ENCODE measurements around the gene CAPZA1.
"Not testable (repeated sequence)": the region's sequence is repeated elsewhere in the genome, so short reads cannot be mapped to it uniquely, and the experiment has no call there.

The CAPZA1 gene

GRCh38 chr1:112640437-112640836 is 20.8 kb downstream of the CAPZA1 start:
- not testable (repeated sequence) for H3K27me3 ChIP-seq (ENCODE audit: control insufficient read depth in 5 of 5, insufficient read depth in 4 of 5, low read length in 5 of 5); H3K36me3 ChIP-seq (ENCODE audit: control insufficient read depth in 5 of 5, insufficient read depth in 5 of 5, low read length in 5 of 5); H3K9me3 ChIP-seq (ENCODE audit: control insufficient read depth in 5 of 5, low read length in 5 of 5); H3K9ac ChIP-seq (ENCODE audit: low read length in 5 of 5); H3K4me3 ChIP-seq (ENCODE audit: low read depth in 1 of 5, low read length in 5 of 5); H3K27ac ChIP-seq (ENCODE audit: low read depth, low read length)
- H3K4me1 ChIP-seq (ENCODE audit: control insufficient read depth in 5 of 5, insufficient read depth in 5 of 5, low read length in 5 of 5): peaks cover 0 to 24% (median 15%) of the 10 kb centered on the region in 5 donors

DNA sequence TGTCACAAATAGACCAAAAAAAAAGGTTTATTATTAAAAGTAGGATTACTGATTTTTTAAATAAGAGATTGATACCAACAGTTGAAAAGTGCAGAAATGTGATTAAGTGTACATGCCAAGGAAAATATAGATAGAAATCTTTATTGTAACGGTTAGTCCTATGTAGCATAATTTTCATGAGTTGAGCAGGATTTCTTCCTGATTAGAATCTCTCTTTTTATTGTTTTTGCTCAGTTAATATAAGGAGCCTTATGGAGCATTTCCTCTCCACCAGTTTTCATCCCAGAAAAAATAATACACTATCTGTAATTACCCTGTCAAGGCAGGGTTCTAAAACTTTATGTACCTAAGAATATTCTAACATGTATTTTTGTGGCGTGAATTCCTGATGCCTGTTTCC is 23.4 kb downstream of the CAPZA1 start:
- H3K9me3 ChIP-seq (ENCODE audit: control insufficient read depth in 5 of 5, low read length in 5 of 5): no peaks in the 10 kb centered on the region
- no peak overlapping the region for H3K27ac ChIP-seq (ENCODE audit: low read depth, low read length)
- H3K4me3 ChIP-seq (ENCODE audit: low read depth in 1 of 5, low read length in 5 of 5): no peak overlapping the region
- no peaks in the 10 kb centered on the region for H3K27me3 ChIP-seq (ENCODE audit: control insufficient read depth in 5 of 5, insufficient read depth in 4 of 5, low read length in 5 of 5)
- peaks cover 0 to 15% (median 4%) of the 10 kb centered on the region in 5 donors for H3K36me3 ChIP-seq (ENCODE audit: control insufficient read depth in 5 of 5, insufficient read depth in 5 of 5, low read length in 5 of 5)
- no peak overlapping the region for H3K9ac ChIP-seq (ENCODE audit: low read length in 5 of 5)
- peaks cover 0 to 4% (median 0%) of the 10 kb centered on the region in 5 donors for H3K4me1 ChIP-seq (ENCODE audit: control insufficient read depth in 5 of 5, insufficient read depth in 5 of 5, low read length in 5 of 5)

GRCh38 chr1:112646225-112646624 is 26.6 kb downstream of the CAPZA1 start:
- H3K27me3 ChIP-seq (ENCODE audit: control insufficient read depth in 5 of 5, insufficient read depth in 4 of 5, low read length in 5 of 5): no peaks in the 10 kb centered on the region
- H3K9me3 ChIP-seq (ENCODE audit: control insufficient read depth in 5 of 5, low read length in 5 of 5): no peaks in the 10 kb centered on the region
- no peak overlapping the region for H3K4me3 ChIP-seq (ENCODE audit: low read depth in 1 of 5, low read length in 5 of 5)
- peaks cover 0 to 4% (median 0%) of the 10 kb centered on the region in 5 donors for H3K4me1 ChIP-seq (ENCODE audit: control insufficient read depth in 5 of 5, insufficient read depth in 5 of 5, low read length in 5 of 5)
- peaks cover 18 to 42% (median 21%) of the 10 kb centered on the region in 5 donors for H3K36me3 ChIP-seq (ENCODE audit: control insufficient read depth in 5 of 5, insufficient read depth in 5 of 5, low read length in 5 of 5)
- H3K9ac ChIP-seq (ENCODE audit: low read length in 5 of 5): no peak overlapping the region
- no peak overlapping the region for H3K27ac ChIP-seq (ENCODE audit: low read depth, low read length)

GRCh38 chr1:112651205-112651604 is 31.6 kb downstream of the CAPZA1 start:
- no peaks in the 10 kb centered on the region for H3K9me3 ChIP-seq (ENCODE audit: control insufficient read depth in 5 of 5, low read length in 5 of 5)
- peaks cover 19 to 56% (median 29%) of the 10 kb centered on the region in 5 donors for H3K36me3 ChIP-seq (ENCODE audit: control insufficient read depth in 5 of 5, insufficient read depth in 5 of 5, low read length in 5 of 5)
- no peak overlapping the region for H3K27ac ChIP-seq (ENCODE audit: low read depth, low read length)
- no peak overlapping the region for H3K4me3 ChIP-seq (ENCODE audit: low read depth in 1 of 5, low read length in 5 of 5)
- no peaks in the 10 kb centered on the region for H3K4me1 ChIP-seq (ENCODE audit: control insufficient read depth in 5 of 5, insufficient read depth in 5 of 5, low read length in 5 of 5)
- no peaks in the 10 kb centered on the region for H3K27me3 ChIP-seq (ENCODE audit: control insufficient read depth in 5 of 5, insufficient read depth in 4 of 5, low read length in 5 of 5)
- H3K9ac ChIP-seq (ENCODE audit: low read length in 5 of 5): no peak overlapping the region

DNA sequence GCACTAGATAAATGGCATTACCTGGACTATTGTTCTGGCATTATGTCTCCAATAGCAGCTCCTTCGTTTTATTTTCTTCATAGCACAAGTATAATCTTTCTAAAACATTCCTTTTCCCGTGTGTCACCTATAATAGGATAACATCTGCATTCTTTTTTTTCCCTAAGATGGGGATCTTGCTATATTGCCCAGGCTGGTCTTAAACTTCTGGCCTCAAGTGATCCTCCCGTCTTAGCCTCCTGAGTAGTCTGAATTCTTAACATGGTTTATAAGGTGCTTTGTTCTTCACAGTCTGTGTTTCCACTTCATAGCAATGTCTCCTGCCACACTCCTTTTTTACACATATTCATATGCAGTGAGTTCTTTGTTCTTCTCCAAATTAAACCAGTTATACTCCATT is 46.2 kb downstream of the CAPZA1 start:
- no peak overlapping the region for H3K9ac ChIP-seq (ENCODE audit: low read length in 5 of 5)
- H3K4me3 ChIP-seq (ENCODE audit: low read depth in 1 of 5, low read length in 5 of 5): no peak overlapping the region
- H3K36me3 ChIP-seq (ENCODE audit: control insufficient read depth in 5 of 5, insufficient read depth in 5 of 5, low read length in 5 of 5): peaks cover 54 to 89% (median 58%) of the 10 kb centered on the region in 5 donors
- no peaks in the 10 kb centered on the region for H3K9me3 ChIP-seq (ENCODE audit: control insufficient read depth in 5 of 5, low read length in 5 of 5)
- H3K4me1 ChIP-seq (ENCODE audit: control insufficient read depth in 5 of 5, insufficient read depth in 5 of 5, low read length in 5 of 5): no peaks in the 10 kb centered on the region
- H3K27me3 ChIP-seq (ENCODE audit: control insufficient read depth in 5 of 5, insufficient read depth in 4 of 5, low read length in 5 of 5): no peaks in the 10 kb centered on the region
- no peak overlapping the region for H3K27ac ChIP-seq (ENCODE audit: low read depth, low read length)

GRCh38 chr1:112666946-112667345 is 47.3 kb downstream of the CAPZA1 start:
- no peak overlapping the region for H3K9ac ChIP-seq (ENCODE audit: low read length in 5 of 5)
- H3K36me3 ChIP-seq (ENCODE audit: control insufficient read depth in 5 of 5, insufficient read depth in 5 of 5, low read length in 5 of 5): peaks cover 51 to 89% (median 56%) of the 10 kb centered on the region in 5 donors
- H3K4me1 ChIP-seq (ENCODE audit: control insufficient read depth in 5 of 5, insufficient read depth in 5 of 5, low read length in 5 of 5): no peaks in the 10 kb centered on the region
- H3K27ac ChIP-seq (ENCODE audit: low read depth, low read length): no peak overlapping the region
- no peaks in the 10 kb centered on the region for H3K9me3 ChIP-seq (ENCODE audit: control insufficient read depth in 5 of 5, low read length in 5 of 5)
- H3K27me3 ChIP-seq (ENCODE audit: control insufficient read depth in 5 of 5, insufficient read depth in 4 of 5, low read length in 5 of 5): no peaks in the 10 kb centered on the region
- no peak overlapping the region for H3K4me3 ChIP-seq (ENCODE audit: low read depth in 1 of 5, low read length in 5 of 5)

DNA sequence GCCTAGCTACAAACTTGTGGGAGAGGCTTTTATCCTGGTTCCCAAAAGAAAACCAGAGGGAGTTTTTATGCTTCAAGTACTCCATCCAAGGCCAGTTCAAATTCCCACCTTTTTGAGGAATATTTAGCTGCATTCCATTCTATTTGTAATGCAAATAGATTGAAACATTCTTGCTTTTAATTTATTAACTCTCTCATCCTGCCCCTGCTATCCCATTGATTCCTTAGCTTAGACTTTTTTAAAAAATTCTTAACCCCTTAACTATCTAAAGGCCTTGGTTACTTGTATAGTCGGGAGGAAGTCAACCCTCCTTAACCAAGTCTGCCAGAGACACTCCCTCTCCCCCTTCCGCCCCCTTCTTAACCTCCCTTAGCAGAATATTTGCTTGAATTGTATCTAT is 52.4 kb downstream of the CAPZA1 start:
- H3K4me1 ChIP-seq (ENCODE audit: control insufficient read depth in 5 of 5, insufficient read depth in 5 of 5, low read length in 5 of 5): peaks cover 0 to 29% (median 22%) of the 10 kb centered on the region in 5 donors
- no peak overlapping the region for H3K9ac ChIP-seq (ENCODE audit: low read length in 5 of 5)
- no peaks in the 10 kb centered on the region for H3K9me3 ChIP-seq (ENCODE audit: control insufficient read depth in 5 of 5, low read length in 5 of 5)
- H3K4me3 ChIP-seq (ENCODE audit: low read depth in 1 of 5, low read length in 5 of 5): no peak overlapping the region
- H3K27ac ChIP-seq (ENCODE audit: low read depth, low read length): no peak overlapping the region
- H3K27me3 ChIP-seq (ENCODE audit: control insufficient read depth in 5 of 5, insufficient read depth in 4 of 5, low read length in 5 of 5): no peaks in the 10 kb centered on the region
- H3K36me3 ChIP-seq (ENCODE audit: control insufficient read depth in 5 of 5, insufficient read depth in 5 of 5, low read length in 5 of 5): peaks cover 28 to 49% (median 37%) of the 10 kb centered on the region in 5 donors

- no peaks in the 10 kb centered on the region for H3K27me3 ChIP-seq (ENCODE audit: control insufficient read depth in 5 of 5, insufficient read depth in 4 of 5, low read length in 5 of 5)
- H3K9me3 ChIP-seq (ENCODE audit: control insufficient read depth in 5 of 5, low read length in 5 of 5): no peaks in the 10 kb centered on the region
- H3K27ac ChIP-seq (ENCODE audit: low read depth, low read length): no peak overlapping the region
- H3K36me3 ChIP-seq (ENCODE audit: control insufficient read depth in 5 of 5, insufficient read depth in 5 of 5, low read length in 5 of 5): peaks cover 23 to 40% (median 34%) of the 10 kb centered on the region in 5 donors
- H3K4me1 ChIP-seq (ENCODE audit: control insufficient read depth in 5 of 5, insufficient read depth in 5 of 5, low read length in 5 of 5): peaks cover 0 to 29% (median 22%) of the 10 kb centered on the region in 5 donors
- H3K4me3 ChIP-seq (ENCODE audit: low read depth in 1 of 5, low read length in 5 of 5): no peak overlapping the region
- H3K9ac ChIP-seq (ENCODE audit: low read length in 5 of 5): no peak overlapping the region
These were observed 53.2 kb downstream of the CAPZA1 start for GRCh38 chr1:112672842-112673241.

GRCh38 chr1:112673592-112674439 is 54.2 kb downstream of the CAPZA1 start:
- no peaks in the 10 kb centered on the region for H3K27me3 ChIP-seq (ENCODE audit: control insufficient read depth in 5 of 5, insufficient read depth in 4 of 5, low read length in 5 of 5)
- peak overlapping the region; percentile 86 for H3K27ac ChIP-seq (ENCODE audit: low read depth, low read length)
- peak overlapping the region; percentile 90 to 95 (median 93) for H3K4me3 ChIP-seq (ENCODE audit: low read depth in 1 of 5, low read length in 5 of 5)
- H3K9ac ChIP-seq (ENCODE audit: low read length in 5 of 5): peak overlapping the region; percentile 81 to 94 (median 85)
- H3K36me3 ChIP-seq (ENCODE audit: control insufficient read depth in 5 of 5, insufficient read depth in 5 of 5, low read length in 5 of 5): peaks cover 16 to 31% (median 27%) of the 10 kb centered on the region in 5 donors
- peaks cover 0 to 29% (median 22%) of the 10 kb centered on the region in 5 donors for H3K4me1 ChIP-seq (ENCODE audit: control insufficient read depth in 5 of 5, insufficient read depth in 5 of 5, low read length in 5 of 5)
- H3K9me3 ChIP-seq (ENCODE audit: control insufficient read depth in 5 of 5, low read length in 5 of 5): no peaks in the 10 kb centered on the region

- H3K36me3 ChIP-seq (ENCODE audit: control insufficient read depth in 5 of 5, insufficient read depth in 5 of 5, low read length in 5 of 5): peaks cover 13 to 24% (median 20%) of the 10 kb centered on the region in 5 donors
- H3K27me3 ChIP-seq (ENCODE audit: control insufficient read depth in 5 of 5, insufficient read depth in 4 of 5, low read length in 5 of 5): no peaks in the 10 kb centered on the region
- peak within 1 kb of the TSS; percentile 81 to 94 (median 87) for H3K9ac ChIP-seq (ENCODE audit: low read length in 5 of 5)
- H3K9me3 ChIP-seq (ENCODE audit: control insufficient read depth in 5 of 5, low read length in 5 of 5): no peaks in the 10 kb centered on the region
- peaks cover 0 to 29% (median 22%) of the 10 kb centered on the region in 5 donors for H3K4me1 ChIP-seq (ENCODE audit: control insufficient read depth in 5 of 5, insufficient read depth in 5 of 5, low read length in 5 of 5)
- H3K4me3 ChIP-seq (ENCODE audit: low read depth in 1 of 5, low read length in 5 of 5): peak within 1 kb of the TSS; percentile 90 to 95 (median 93)
- H3K27ac ChIP-seq (ENCODE audit: low read depth, low read length): peak within 1 kb of the TSS; percentile 86
These were observed 54.9 kb downstream of the CAPZA1 start, which contains the start of gene MOV10 for GRCh38 chr1:112674440-112674985. Gene MOV10 (plus strand): TSS chr1:112674659. CDS start chr1:112674913, 254 bp downstream.
